OCI-LY7 (cell line): Measurements from ENCODE around the gene DOCK9. TPM values are rescaled to one million over a fixed set of nuclear protein-coding genes. Genes with fewer than 3 reads are reported as not detected.
A peak's percentile ranks its signal among the peaks of the same experiment; 100 is the strongest.

Experiments
- BruUV-seq: library from RNA; stranded (reverse); fragments of 400-500 nt; replicated peaks from 2 replicates; lab custom pipeline; 2021; lab: Mats Ljungman, UMichigan
- CTCF ChIA-PET: fragments of 300-600 bp; sonication (Branson Sonifier 250); formaldehyde crosslinking; loops from one replicate; lab custom pipeline; 2022; ENCODE audit warnings: antibody characterized with exemption; ENCODE audit not compliant: unreplicated experiment; lab: Charles Lee
- POLR2A ChIA-PET: fragments of 300-600 bp; sonication (Branson Sonifier 250); formaldehyde crosslinking; loops from one replicate; lab custom pipeline; 2022; ENCODE audit warnings: antibody characterized with exemption; lab: Charles Lee
- DNase-seq: peaks from one replicate; pipeline ENCODE4 v3.0.0-alpha.2; 2015; ENCODE audit warnings: low spot score
- H2AFZ ChIP-seq: fragments of 200-600 bp; sonication (generic), shearing (Covaris generic); 2 replicates; pipeline ENCODE4 v1.6.1; 2014; ENCODE audit warnings: mild to moderate bottlenecking, antibody characterized with exemption, low read length, moderate library complexity
- H3K27ac ChIP-seq: fragments of 200-600 bp; sonication (generic); 2 replicates; pipeline ENCODE4 v1.5.1; 2014; ENCODE audit warnings: mixed run types, low read depth, mild to moderate bottlenecking, moderate library complexity, low read length, inconsistent platforms; ENCODE audit not compliant: poor library complexity, severe bottlenecking
- H3K36me3 ChIP-seq: fragments of 200-600 bp; sonication (generic); 2 replicates; pipeline ENCODE4 v1.6.1; 2014; ENCODE audit warnings: mild to moderate bottlenecking, antibody characterized with exemption, low read length, moderate library complexity, mixed read lengths; ENCODE audit not compliant: insufficient read depth
- H3K4me1 ChIP-seq: fragments of 200-600 bp; sonication (generic); 2 replicates; pipeline ENCODE4 v1.5.1; 2014; ENCODE audit warnings: mild to moderate bottlenecking, low read length; ENCODE audit not compliant: insufficient read depth, poor library complexity, severe bottlenecking
- H3K4me2 ChIP-seq: fragments of 200-600 bp; sonication (generic); 2 replicates; pipeline ENCODE4 v1.6.1; 2014; ENCODE audit warnings: mild to moderate bottlenecking, low read length
- H3K4me3 ChIP-seq: fragments of 200-600 bp; sonication (generic); 2 replicates; pipeline ENCODE4 v1.5.1; 2014; ENCODE audit warnings: mild to moderate bottlenecking, low read depth, low read length; ENCODE audit not compliant: poor library complexity, severe bottlenecking
- H3K79me2 ChIP-seq: fragments of 200-600 bp; sonication (generic); 2 replicates; pipeline ENCODE4 v1.6.1; 2016; ENCODE audit warnings: low read depth, mild to moderate bottlenecking, low read length, moderate library complexity, mixed read lengths; ENCODE audit not compliant: insufficient read depth
- H3K9me2 ChIP-seq: fragments of 200-600 bp; sonication (generic); 2 replicates; pipeline ENCODE4 v1.6.1; 2016; ENCODE audit warnings: mild to moderate bottlenecking, low read length, mixed read lengths; ENCODE audit not compliant: insufficient read depth
- H3K9me3 ChIP-seq: fragments of 200-600 bp; sonication (generic); 2 replicates; pipeline ENCODE4 v1.6.1; 2014; ENCODE audit warnings: mild to moderate bottlenecking, mixed run types, low read length, mixed read lengths
- H4K20me1 ChIP-seq: fragments of 200-600 bp; sonication (generic); 2 replicates; pipeline ENCODE4 v1.6.1; 2014; ENCODE audit warnings: mild to moderate bottlenecking, antibody characterized with exemption, low read length, moderate library complexity, mixed read lengths; ENCODE audit not compliant: insufficient read depth
- EZH2phosphoT487 ChIP-seq: fragments of 200-600 bp; sonication (generic); IDR thresholded peaks from 2 replicates; pipeline ENCODE4 v1.6.1; 2018; ENCODE audit warnings: low read depth, borderline replicate concordance, mild to moderate bottlenecking, mixed run types, antibody characterized with exemption, low read length, moderate library complexity, mixed read lengths
- intact Hi-C: fragments of 100-400 bp; cut with micrococcal nuclease; formaldehyde crosslinking; loops from one replicate; pipeline ENCODE4 v1.10.0; 2022; ENCODE audit not compliant: unreplicated experiment
- total RNA-seq, 2 experiments: library from RNA; depleted of rRNA in 1 of 2; stranded (reverse); fragments of >200 nt in 1 of 2; shearing (Covaris generic) in 1 of 2; gene quantifications; 2 replicates each; pipeline ENCODE4 v1.2.3, GENCODE V29; 2014 to 2022
- TF ChIP-seq, protein P1 (sequence below): fragments of 200-600 bp; sonication (generic); conservative IDR thresholded peaks from 2 replicates; pipeline ENCODE4 v1.5.1; 2014; ENCODE audit warnings: mild to moderate bottlenecking, antibody characterized with exemption, low read length, moderate library complexity, mixed read lengths

The DOCK9 gene
- total RNA-seq, 2 experiments from 2014 or later: 24.0 to 28.0 TPM

DNA sequence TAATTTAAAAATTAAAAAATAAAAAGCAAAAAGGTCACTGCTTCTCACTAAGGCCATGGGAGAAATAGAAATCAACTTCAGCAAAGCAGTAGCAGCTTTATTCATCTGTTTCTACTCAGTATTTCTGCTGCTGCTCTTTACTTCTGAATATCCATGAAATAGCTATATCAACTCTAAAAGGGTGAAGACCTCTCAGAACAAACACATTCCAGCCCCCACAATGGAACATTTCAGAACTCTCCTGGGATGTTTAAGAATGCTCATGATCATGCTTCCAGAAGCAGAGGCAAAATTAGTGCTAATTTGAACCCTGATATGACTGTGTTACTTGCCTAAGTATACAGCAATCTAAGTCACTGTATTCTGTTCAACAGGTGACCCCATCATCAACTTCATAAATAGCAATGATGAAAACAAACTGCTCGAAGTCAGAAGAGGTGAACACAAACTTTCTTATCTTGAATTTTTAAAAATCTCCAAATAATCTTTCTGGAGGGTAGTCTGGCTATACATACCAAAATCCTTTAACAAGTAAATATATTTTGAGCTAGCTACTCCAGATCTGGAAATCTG is 29.6 kb upstream of the DOCK9 start:
- no peaks in the 10 kb centered on the region for H3K79me2 ChIP-seq
- no peak overlapping the region for H3K27ac ChIP-seq
- intact Hi-C loops: no loop called here
- TF ChIP-seq, protein P1, sequence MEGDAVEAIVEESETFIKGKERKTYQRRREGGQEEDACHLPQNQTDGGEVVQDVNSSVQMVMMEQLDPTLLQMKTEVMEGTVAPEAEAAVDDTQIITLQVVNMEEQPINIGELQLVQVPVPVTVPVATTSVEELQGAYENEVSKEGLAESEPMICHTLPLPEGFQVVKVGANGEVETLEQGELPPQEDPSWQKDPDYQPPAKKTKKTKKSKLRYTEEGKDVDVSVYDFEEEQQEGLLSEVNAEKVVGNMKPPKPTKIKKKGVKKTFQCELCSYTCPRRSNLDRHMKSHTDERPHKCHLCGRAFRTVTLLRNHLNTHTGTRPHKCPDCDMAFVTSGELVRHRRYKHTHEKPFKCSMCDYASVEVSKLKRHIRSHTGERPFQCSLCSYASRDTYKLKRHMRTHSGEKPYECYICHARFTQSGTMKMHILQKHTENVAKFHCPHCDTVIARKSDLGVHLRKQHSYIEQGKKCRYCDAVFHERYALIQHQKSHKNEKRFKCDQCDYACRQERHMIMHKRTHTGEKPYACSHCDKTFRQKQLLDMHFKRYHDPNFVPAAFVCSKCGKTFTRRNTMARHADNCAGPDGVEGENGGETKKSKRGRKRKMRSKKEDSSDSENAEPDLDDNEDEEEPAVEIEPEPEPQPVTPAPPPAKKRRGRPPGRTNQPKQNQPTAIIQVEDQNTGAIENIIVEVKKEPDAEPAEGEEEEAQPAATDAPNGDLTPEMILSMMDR: no peak
- TF ChIP-seq EZH2phosphoT487: no peak
- ChIA-PET POLR2A (no interaction called here), CTCF (no interaction called here)
- H3K9me3 ChIP-seq: no peaks in the 10 kb centered on the region
- BruUV-seq: no TSS peak
- H2AFZ ChIP-seq: no peak overlapping the region
- H3K4me3 ChIP-seq: no peak overlapping the region
- no peaks in the 10 kb centered on the region for H3K36me3 ChIP-seq
- DNase-seq: no peak
- H4K20me1 ChIP-seq: no peaks in the 10 kb centered on the region
- H3K4me2 ChIP-seq: no peak overlapping the region
- peaks cover 17% of the 10 kb centered on the region for H3K4me1 ChIP-seq
- no peaks in the 10 kb centered on the region for H3K9me2 ChIP-seq

DNA sequence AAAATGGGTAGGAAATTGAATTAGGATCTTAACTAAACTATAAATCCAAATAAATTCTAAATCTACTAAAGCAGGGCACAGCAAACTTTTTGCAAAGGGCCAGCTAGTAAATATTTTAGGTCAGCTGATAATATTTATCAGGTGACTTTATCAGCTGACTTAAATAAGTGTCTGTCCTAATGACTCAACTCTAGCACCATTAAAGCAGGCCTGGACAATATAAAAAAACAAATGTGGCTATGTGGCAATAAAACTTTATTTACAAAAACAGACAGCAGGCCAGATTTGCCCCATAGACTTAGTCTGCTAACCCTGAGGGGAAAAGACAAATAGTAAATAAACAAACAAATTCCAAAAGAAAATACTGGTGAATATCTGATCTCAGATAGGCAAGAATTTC is 27.7 kb upstream of the DOCK9 start:
- peak overlapping the region; percentile 28 for H3K27ac ChIP-seq
- no peaks in the 10 kb centered on the region for H4K20me1 ChIP-seq
- ChIA-PET CTCF (no interaction called here), POLR2A (interaction anchor here (0.7 kb wide), 2 partner anchors 293 to 722 kb away, joined by 4 read pairs; no protein-coding TSS in a partner anchor)
- no peak overlapping the region for H2AFZ ChIP-seq
- TF ChIP-seq EZH2phosphoT487: no peak
- TF ChIP-seq, protein P1: no peak
- peaks cover 20% of the 10 kb centered on the region for H3K4me1 ChIP-seq
- intact Hi-C loops: no loop called here
- H3K9me3 ChIP-seq: no peaks in the 10 kb centered on the region
- no peaks in the 10 kb centered on the region for H3K79me2 ChIP-seq
- no peak overlapping the region for H3K4me3 ChIP-seq
- no peaks in the 10 kb centered on the region for H3K36me3 ChIP-seq
- no TSS peak for BruUV-seq
- H3K9me2 ChIP-seq: no peaks in the 10 kb centered on the region
- DNase-seq: no peak
- peak overlapping the region; percentile 58 for H3K4me2 ChIP-seq

DNA sequence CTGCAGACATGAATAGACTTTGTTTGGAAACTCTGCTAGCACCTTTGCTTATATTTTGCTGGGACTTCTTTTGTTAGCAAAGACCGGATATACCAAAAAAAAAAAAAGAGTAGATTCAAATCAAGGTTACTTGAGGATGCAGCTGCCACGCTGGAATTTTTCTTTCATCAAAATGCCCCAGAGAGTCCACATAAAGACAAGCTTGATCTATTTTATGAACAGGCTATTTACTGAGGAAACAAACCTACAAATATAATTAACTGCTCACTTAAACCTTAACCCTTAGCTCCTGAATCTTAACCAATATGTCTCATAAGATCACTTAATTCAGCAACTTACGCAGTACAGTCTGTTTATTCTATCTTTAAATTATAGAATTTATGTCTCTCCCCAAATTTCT is 27.1 kb upstream of the DOCK9 start:
- ChIA-PET CTCF (no interaction called here), POLR2A (interaction anchor here (0.7 kb wide), 2 partner anchors 294 to 723 kb away, joined by 4 read pairs; no protein-coding TSS in a partner anchor)
- H3K9me2 ChIP-seq: no peaks in the 10 kb centered on the region
- intact Hi-C loops: no loop called here
- peak overlapping the region; percentile 58 for H3K4me2 ChIP-seq
- peaks cover 24% of the 10 kb centered on the region for H3K4me1 ChIP-seq
- DNase-seq: peak; percentile 48
- no peaks in the 10 kb centered on the region for H3K36me3 ChIP-seq
- no peaks in the 10 kb centered on the region for H3K79me2 ChIP-seq
- no peak overlapping the region for H2AFZ ChIP-seq
- H3K9me3 ChIP-seq: no peaks in the 10 kb centered on the region
- H4K20me1 ChIP-seq: no peaks in the 10 kb centered on the region
- peak overlapping the region; percentile 8 for H3K4me3 ChIP-seq
- no TSS peak for BruUV-seq
- peak overlapping the region; percentile 28 for H3K27ac ChIP-seq
- no peak for TF ChIP-seq EZH2phosphoT487
- TF ChIP-seq, protein P1: no peak
